EH (cell line): Measurements from ENCODE around the gene TENM4.

Experiments used
- DNase-seq: peaks from one replicate; pipeline ENCODE4 v3.0.0-alpha.2; 2015; ENCODE audit warnings: low read depth

Gene TENM4

GRCh38 chr11:79440571-79441460 is at the start of gene TENM4:
Gene TENM4 (minus strand): TSS chr11:79441030. CDS start chr11:79069944, 371,086 bp downstream.
- DNase-seq = peak; percentile 58

DNA sequence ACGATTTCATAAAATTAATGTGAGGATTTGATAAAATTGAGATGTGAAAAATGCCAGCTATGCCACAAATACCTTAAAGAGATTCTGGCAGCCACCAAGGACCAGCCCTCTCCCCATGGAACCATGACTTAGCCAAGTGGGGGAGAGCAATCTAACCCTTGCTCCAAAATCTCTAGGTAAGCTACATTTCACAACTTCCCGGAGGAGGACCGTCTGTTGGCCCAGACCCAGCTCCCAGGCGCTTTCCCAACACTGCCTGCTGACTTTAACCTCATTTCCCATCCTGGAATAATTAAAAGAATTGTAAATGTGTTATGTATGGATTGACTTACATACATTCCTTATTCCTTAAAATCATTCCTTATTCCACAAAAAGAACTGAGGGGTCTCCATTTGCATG is 47.5 kb upstream of the TENM4 start:
- DNase-seq = no peak

DNA sequence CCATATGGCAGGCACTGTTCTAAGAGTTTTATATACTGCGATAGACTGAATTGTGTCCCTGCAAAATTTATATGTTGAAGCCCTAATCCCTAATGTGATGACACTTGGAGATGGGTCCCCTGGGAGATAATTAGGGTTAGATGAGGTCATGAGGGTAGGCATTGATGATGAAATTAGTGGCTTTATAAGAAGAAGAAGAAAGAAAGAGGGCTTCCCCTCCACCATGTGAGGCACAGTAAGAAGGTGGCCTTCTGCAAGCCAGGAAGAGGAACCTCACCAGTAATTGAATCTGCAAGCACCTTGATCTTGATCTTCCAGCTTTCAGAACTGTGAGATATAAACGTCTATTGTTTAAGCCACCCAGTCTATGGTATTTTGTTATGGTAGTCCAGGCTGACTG is 46.6 kb upstream of the TENM4 start:
- DNase-seq = no peak

DNA sequence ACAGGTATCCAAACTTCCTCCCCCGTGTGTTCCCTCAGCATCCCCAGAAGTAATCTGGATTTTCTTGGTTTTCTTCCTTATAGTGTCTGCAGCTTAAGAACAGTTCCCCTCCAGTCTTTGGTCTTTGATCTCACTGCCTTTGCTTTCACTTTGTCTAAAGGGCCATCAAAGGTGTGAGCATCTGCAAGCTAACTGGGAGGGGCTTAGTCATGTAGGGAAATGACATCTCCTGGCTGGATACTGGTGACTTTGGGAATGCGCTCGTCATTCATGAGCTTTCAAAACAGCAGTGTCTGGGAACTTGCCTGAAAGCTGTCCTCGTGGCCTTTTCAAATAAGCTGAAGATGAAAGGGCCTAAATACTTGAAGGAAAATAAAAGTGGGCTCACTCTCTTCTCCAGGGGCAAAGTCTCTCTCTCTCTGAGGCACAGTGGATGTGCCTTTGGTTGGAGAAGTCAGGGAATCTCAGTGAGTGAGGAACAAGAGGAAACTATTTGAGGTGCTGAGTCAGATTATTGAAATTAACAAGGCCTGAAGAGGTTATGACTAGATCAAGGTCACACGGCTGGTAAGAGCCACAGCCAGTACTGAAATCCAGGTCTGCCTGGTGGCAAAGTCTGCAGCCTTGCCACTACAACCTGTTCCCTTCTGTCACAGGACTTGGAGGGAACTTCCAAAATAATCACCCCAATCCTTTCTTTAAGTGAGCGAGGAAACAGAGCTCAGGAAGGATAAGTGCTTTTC is 45.6 kb upstream of the TENM4 start:
- DNase-seq = no peak

GRCh38 chr11:79485694-79486093 is 44.9 kb upstream of the TENM4 start:
- no peak for DNase-seq

DNA sequence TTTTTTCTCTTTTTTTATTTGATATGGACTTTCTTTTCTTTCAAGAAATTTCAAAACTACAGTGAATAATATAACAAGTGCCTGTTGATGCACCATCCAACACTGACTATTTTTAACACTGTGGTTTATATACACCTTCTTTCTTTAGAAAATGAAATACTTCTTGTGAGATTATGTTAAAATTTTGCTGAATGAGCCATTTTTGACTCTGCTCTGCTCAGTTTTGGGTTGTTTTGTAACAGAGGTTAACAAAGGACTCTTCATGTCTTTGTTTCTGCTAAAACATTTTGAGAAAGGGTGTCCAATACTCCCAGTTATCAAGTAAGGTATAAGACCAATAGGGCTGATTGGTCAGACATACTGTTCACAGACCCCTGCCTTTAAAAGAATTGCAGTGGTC is 44.0 kb upstream of the TENM4 start:
- no peak for DNase-seq

DNA sequence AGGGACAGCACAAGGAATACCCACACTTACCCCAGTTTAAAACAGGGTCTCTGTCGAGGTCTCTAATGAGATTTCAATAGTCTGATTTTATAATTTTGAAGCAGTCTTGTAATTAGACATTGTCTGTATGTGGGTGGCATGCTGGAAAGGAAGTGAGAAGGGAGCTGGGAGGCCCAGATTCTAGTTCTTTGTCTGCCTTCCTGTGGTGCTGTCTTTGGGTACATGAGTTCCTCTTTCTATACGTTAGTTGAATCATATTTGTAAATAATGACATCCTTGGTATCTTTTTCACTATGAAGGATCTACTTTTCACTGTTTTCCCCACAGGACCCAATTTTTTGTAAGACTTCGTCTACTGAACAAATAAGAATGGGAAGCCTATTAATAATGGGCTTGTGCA is 42.0 kb upstream of the TENM4 start:
- DNase-seq = no peak

GRCh38 chr11:79481795-79482194 is 41.0 kb upstream of the TENM4 start:
- no peak for DNase-seq

DNA sequence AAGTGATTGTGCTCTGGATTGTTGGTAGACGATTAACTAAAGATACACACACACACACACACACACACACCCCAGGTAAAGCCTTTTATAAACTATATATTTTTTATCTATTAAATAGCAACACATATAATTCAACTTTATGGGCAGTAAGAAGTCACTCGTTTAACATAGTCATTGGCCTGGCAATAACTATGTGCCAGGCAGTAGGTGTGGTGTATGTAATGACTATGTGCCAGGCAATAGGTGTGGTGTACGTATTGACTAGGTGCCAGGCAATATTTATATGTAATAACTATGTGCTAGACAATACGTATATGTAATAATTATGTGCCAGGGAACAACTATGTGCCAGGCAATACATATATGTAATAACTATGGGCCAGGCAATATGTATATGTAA is 40.0 kb upstream of the TENM4 start:
- no peak for DNase-seq

DNA sequence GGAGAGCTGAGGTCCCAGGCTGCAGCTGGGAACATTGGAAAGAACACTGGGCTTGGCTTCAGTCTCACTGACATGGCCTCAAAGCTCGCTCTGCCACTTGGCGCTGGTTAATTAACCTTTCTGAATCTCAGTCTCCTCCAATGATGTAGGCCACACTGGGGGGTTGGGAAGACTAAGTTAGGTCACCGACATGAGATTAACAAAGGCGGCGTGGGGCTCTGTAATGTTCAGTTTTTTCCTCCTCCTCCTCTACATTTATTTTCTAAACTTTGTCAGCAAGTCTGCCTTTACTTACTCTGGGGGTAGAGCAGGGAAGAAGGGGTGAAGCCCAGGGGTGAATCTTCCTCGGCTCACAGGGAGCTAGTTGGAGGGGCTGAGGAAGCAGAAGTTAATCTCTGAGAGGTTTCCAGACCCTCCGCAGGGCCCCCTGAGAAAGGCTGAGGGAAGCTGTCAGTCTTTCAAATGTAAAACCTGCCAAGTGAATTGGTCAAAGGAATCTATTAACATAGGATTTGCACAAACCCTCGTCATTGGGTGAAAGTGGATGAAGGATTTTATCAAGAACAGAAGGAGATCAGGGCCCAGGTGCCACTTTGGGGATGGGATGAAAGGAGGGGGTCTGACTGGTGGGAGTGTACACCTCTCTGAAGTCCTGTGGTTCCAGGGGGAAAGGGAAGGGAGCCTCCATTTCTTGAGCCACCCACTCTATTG is 32.1 kb upstream of the TENM4 start:
- DNase-seq = no peak

DNA sequence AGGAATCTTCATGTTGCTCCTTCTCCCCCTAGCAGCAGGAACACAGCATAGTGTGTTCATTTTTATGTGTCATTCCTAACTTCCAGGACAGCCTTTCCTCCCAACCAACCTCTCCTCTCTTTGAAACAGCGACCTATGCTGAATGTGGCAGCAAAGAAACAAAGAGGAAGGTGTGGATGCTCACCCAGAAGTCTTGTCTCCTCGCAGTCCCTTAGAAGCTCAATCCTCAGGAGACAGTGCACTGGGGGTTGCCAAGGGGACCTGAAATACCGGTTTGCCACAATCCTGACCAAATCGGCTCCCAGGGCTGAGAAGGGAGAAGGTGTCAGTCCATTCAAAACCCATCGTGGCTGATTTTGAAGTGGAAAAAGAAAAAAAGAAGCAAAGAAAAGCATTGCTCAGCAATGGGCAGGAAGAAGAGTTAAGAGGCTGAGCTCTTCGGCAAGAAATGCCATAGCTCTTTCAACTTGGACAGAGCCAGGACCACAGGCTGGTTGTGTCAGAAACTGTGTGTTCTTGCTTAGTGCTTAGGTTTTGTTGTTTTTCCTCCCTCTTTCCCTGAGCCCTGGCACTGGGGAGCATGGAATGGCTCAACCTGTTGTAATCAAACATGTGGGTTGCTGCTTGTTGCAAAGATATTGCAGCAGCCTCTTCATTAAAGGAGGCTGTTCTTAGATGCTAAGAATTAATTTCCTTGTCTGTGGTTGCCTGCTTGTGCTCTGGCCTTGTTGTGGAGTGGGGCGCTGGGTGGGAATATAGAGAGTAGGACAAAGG is 30.4 kb upstream of the TENM4 start:
- no peak for DNase-seq

DNA sequence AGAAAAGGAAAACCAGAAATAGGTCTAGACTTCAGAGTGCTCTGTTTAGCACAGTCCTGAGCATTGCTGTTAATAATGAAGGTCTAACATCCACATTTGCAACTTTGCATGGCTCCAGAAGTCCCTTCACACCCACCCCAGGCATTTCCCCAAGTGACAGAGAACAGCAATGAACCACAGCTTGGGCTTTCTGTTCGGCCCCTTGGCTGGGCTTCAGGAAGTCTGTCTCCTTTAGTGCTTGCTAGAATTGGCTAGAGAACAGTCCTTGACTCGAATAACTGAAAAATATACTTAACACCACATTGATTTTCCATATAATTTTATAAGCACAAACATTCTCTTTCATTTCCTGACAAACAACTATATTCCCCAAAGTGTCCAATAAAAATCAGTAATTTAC is 29.3 kb upstream of the TENM4 start:
- DNase-seq = no peak

GRCh38 chr11:79467761-79468160 is 26.9 kb upstream of the TENM4 start:
- DNase-seq = no peak

GRCh38 chr11:79466411-79466810 is 25.6 kb upstream of the TENM4 start:
- DNase-seq = peak; percentile 66

DNA sequence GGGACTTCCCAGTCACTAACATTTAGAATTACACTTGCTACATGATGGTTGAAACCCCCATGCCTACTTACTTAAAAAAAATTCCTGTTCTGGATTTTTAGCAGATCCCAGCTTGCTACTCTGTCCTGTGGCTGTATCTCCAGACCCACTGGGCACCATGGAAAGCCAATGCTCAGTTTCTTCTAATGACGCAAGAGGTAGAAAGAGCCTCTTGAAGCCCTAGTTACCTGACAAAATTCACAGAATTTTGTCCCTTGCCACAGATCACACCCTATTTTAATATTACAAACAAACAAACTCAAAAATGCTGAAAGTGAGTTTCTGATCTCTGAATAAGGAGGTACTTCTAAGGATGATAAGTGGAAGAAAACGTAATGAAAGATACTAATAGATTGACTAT is 24.3 kb upstream of the TENM4 start:
- DNase-seq = no peak

- no peak for DNase-seq
These were observed 21.1 kb upstream of the TENM4 start for GRCh38 chr11:79461666-79462645.

DNA sequence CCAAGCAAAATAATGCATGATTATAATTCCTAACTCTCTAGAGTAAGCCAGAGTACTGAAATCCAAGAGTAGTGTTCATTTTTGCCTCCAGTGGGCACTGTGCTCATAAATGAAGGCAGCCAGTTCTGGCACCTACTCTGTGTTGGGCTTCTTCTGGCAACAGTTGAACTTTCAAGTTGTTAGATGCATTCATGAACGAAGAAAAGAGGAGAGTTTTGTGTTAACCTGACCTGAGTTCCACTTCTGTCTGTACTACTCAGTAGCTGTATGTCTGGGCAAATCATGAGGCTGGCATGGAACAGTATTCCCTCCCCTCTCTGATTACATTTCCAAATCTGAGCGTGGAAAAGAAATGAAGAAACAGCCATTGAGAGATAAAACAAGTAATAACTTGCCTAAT is 20.3 kb upstream of the TENM4 start:
- peak; percentile 56 for DNase-seq

- no peak for DNase-seq
These were observed 17.9 kb upstream of the TENM4 start for GRCh38 chr11:79458709-79459108.

DNA sequence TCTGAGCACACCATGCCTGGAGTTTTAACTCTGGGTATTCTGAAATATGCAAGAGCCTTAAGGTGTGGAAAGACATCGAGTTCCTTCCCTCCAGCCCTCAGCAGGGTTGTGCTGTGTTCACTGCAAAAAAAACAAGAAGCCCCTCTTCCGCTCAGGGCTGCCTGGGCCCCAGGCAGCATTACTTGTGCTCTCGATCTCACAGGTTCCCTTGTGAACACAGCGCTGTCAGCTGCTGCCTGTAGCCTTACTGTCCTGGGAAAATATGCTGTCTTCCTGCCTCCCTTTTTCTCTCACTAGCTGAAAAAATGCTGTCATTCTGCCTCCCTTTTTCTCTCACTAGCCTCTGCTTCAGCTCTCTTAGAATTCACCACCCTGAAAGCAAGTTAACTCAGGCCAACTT is 15.7 kb upstream of the TENM4 start:
- DNase-seq = no peak

- DNase-seq = no peak
These were observed 12.8 kb upstream of the TENM4 start for GRCh38 chr11:79453617-79454016.

- DNase-seq = no peak
These were observed 8.2 kb upstream of the TENM4 start for GRCh38 chr11:79449040-79449439.
